ENCODE data around the gene KRT83. TPM values are rescaled to one million over a fixed set of nuclear protein-coding genes. Genes with fewer than 3 reads are reported as not detected.
"Not testable (repeated sequence)": the region's sequence is repeated elsewhere in the genome, so short reads cannot be mapped to it uniquely, and the experiment has no call there.

KRT83 gene
- total and polyA plus RNA-seq, 10 of the 15 experiments (the other 5 are each of a cell fraction or from before 2014, with no cell fraction given) = not detected

DNA sequence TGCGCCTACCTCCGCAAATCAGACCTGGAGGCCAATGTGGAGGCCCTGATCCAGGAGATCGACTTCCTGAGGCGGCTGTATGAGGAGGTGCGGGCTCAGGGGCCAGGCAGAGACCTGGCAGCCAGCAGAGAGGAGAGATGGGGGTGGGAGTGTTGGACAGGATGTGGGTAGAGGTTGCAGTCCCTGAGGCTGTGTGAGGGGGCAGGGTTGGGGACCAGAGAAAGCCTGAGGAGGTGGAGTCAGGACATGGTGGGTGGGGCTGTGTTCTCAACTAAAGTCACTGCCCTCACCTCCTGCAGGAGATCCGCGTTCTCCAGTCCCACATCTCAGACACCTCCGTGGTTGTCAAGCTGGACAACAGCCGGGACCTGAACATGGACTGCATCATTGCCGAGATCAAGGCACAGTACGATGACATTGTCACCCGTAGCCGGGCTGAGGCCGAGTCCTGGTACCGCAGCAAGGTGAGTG is 16.2 kb downstream of the KRT83 start:
- in situ Hi-C loops (cut with MboI); RAD21 ChIA-PET (ENCODE audit: unreplicated experiment): not testable (repeated sequence)

DNA sequence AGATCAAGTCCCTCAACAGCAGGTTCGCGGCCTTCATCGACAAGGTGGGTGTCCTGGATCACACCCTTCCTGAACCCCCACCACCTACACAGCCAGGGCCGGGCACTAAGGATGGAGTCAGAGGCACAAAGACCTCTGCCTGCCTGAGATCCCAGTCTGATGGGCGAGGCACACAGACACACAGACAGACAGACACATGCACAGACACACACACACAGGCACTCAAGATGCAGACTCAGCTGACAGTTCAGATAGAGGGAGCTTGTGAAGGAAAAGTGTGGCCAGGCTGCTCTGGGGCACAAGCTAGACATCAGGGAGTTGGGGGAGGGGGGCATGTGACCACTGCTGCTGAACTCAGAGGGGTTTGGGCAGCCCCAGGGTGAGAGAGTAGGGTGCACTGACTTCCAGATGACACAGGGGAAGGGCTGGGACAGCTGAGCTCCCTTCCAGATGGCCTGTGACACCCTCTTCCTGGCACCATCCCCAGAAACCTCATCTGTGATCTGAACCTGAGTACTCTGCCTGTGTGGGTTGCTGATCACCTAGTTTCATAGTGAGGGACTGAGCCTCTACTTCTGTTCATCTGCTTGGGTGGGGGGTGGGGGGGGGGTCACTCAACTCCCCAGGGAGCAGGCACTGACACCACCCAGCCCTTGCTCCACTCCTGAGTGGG is 18.8 kb downstream of the KRT83 start:
- H3K27ac ChIP-seq (ENCODE audit: control insufficient read depth, insufficient read depth); H3K4me2 ChIP-seq (ENCODE audit: control insufficient read depth, insufficient read depth); POLR2A ChIA-PET; H4K20me1 ChIP-seq (ENCODE audit: control insufficient read depth, insufficient read depth); H3K9me3 ChIP-seq (replicated peaks; ENCODE audit: control insufficient read depth, insufficient read depth, low read length); RAD21 ChIA-PET (ENCODE audit: unreplicated experiment); H3K36me3 ChIP-seq (ENCODE audit: control insufficient read depth in 2 of 2, insufficient read depth in 2 of 2, low read length in 1 of 2); DNase-seq (ENCODE audit: low read depth, low spot score); CTCF ChIA-PET; intact Hi-C loops (cut with micrococcal nuclease; ENCODE audit: unreplicated experiment); in situ Hi-C loops (cut with MboI); H3K27me3 ChIP-seq (replicated peaks in 1 of 2; ENCODE audit: control insufficient read depth in 2 of 2, insufficient read depth in 2 of 2, low read length in 1 of 2); BruUV-seq (replicated peaks); H3K4me1 ChIP-seq (ENCODE audit: control insufficient read depth, insufficient read depth, low read length); H3K9ac ChIP-seq (ENCODE audit: control insufficient read depth, insufficient read depth, low read length); ATAC-seq; FAIRE-seq; H2AFZ ChIP-seq (ENCODE audit: control insufficient read depth, low read depth, low read length); H3K79me2 ChIP-seq (ENCODE audit: control insufficient read depth, insufficient read depth, low read length); H3K4me3 ChIP-seq; SMC1A ChIA-PET (ENCODE audit: uncharacterized antibody, unreplicated experiment): not testable (repeated sequence)
- WGBS (ENCODE audit: insufficient coverage, insufficient replicate concordance, low lambda C conversion rate, missing lambda C conversion rate) = no CpG with 5 or more reads among the region's 5 CpGs

More for the DNA sequence above, 16.2 kb downstream of the KRT83 start:
- H3K79me2 ChIP-seq (ENCODE audit: control insufficient read depth, insufficient read depth, low read length); POLR2A ChIA-PET; H3K4me1 ChIP-seq (ENCODE audit: control insufficient read depth, insufficient read depth, low read length); H3K4me3 ChIP-seq; CTCF ChIA-PET; H3K9me3 ChIP-seq (replicated peaks; ENCODE audit: control insufficient read depth, insufficient read depth, low read length); H4K20me1 ChIP-seq (ENCODE audit: control insufficient read depth, insufficient read depth); H3K9ac ChIP-seq (ENCODE audit: control insufficient read depth, insufficient read depth, low read length); intact Hi-C loops (cut with micrococcal nuclease; ENCODE audit: unreplicated experiment); H2AFZ ChIP-seq (ENCODE audit: control insufficient read depth, low read depth, low read length); BruUV-seq (replicated peaks); H3K27ac ChIP-seq (ENCODE audit: control insufficient read depth, insufficient read depth); H3K36me3 ChIP-seq (ENCODE audit: control insufficient read depth in 2 of 2, insufficient read depth in 2 of 2, low read length in 1 of 2): not testable (repeated sequence)
- H3K27me3 ChIP-seq (replicated peaks in 1 of 2; ENCODE audit: control insufficient read depth in 2 of 2, insufficient read depth in 2 of 2, low read length in 1 of 2) = peaks cover 9 to 13% of the 10 kb centered on the region in 2 experiments; a peak in 2 of 4 replicates
- SMC1A ChIA-PET (ENCODE audit: uncharacterized antibody, unreplicated experiment) = interaction anchor here (0.6 kb wide), 1 partner anchor 69 kb away, joined by 4 read pairs; no protein-coding TSS in a partner anchor
- TF ChIP-seq RUNX3 (IDR thresholded peaks at IDR 0.05; ENCODE audit: low read length) = peak; percentile 43
- WGBS (ENCODE audit: insufficient coverage, insufficient replicate concordance, low lambda C conversion rate, missing lambda C conversion rate) = 53% methylated on average over 15 of the region's 15 CpGs
- ATAC-seq (peak; percentile 95), DNase-seq (ENCODE audit: low read depth, low spot score) (peak; percentile 15), FAIRE-seq (peak; percentile 35)
- H3K4me2 ChIP-seq (ENCODE audit: control insufficient read depth, insufficient read depth) = 0 out of 2 replicates have a peak overlapping the region, but pooled peaks have one; percentile 25

DNA sequence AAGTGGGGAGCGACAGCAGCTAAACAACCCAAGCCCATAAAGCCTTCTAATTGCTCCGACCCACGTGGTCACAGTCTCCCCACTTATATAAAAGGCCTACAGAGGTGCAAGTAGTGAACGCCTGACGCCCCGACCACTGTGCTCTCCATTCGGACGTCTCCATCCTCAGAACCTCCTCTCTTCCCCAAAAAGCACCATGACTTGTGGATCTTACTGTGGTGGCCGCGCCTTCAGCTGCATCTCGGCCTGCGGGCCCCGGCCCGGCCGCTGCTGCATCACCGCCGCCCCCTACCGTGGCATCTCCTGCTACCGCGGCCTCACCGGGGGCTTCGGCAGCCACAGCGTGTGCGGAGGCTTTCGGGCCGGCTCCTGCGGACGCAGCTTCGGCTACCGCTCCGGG is 19.5 kb downstream of the KRT83 start:
- in situ Hi-C loops (cut with MboI); H3K4me1 ChIP-seq (ENCODE audit: control insufficient read depth, insufficient read depth, low read length); H3K27ac ChIP-seq (ENCODE audit: control insufficient read depth, insufficient read depth); H3K9ac ChIP-seq (ENCODE audit: control insufficient read depth, insufficient read depth, low read length); H3K36me3 ChIP-seq (ENCODE audit: control insufficient read depth in 2 of 2, insufficient read depth in 2 of 2, low read length in 1 of 2); DNase-seq (ENCODE audit: low read depth, low spot score); CTCF ChIA-PET; FAIRE-seq; BruUV-seq (replicated peaks); H4K20me1 ChIP-seq (ENCODE audit: control insufficient read depth, insufficient read depth); H3K9me3 ChIP-seq (replicated peaks; ENCODE audit: control insufficient read depth, insufficient read depth, low read length); H2AFZ ChIP-seq (ENCODE audit: control insufficient read depth, low read depth, low read length); H3K79me2 ChIP-seq (ENCODE audit: control insufficient read depth, insufficient read depth, low read length); intact Hi-C loops (cut with micrococcal nuclease; ENCODE audit: unreplicated experiment); H3K4me2 ChIP-seq (ENCODE audit: control insufficient read depth, insufficient read depth); H3K4me3 ChIP-seq; SMC1A ChIA-PET (ENCODE audit: uncharacterized antibody, unreplicated experiment); POLR2A ChIA-PET; H3K27me3 ChIP-seq (replicated peaks in 1 of 2; ENCODE audit: control insufficient read depth in 2 of 2, insufficient read depth in 2 of 2, low read length in 1 of 2); ATAC-seq; RAD21 ChIA-PET (ENCODE audit: unreplicated experiment): not testable (repeated sequence)
- 47% methylated on average over 18 of the region's 31 CpGs for WGBS (ENCODE audit: insufficient coverage, insufficient replicate concordance, low lambda C conversion rate, missing lambda C conversion rate)

Data from GM12878 (cell line).